MM.1S (cell line): ENCODE measurements around the gene ZNF776.

Experiments
- CTCF ChIP-seq: fragments of 300-600 bp; sonication (generic); IDR thresholded peaks from 2 replicates; pipeline ENCODE4 v1.5.1; 2016; ENCODE audit warnings: antibody characterized with exemption, low read length, mixed read lengths
- EZH2 ChIP-seq: fragments of 300-600 bp; sonication (generic); optimal IDR thresholded peaks from 2 replicates; pipeline ENCODE3; 2017; ENCODE audit warnings: low read depth, mild to moderate bottlenecking, antibody characterized with exemption, low read length, mixed read lengths
- EZH2phosphoT487 ChIP-seq: fragments of 300-600 bp; sonication (generic); IDR thresholded peaks from 2 replicates; pipeline ENCODE4 v1.6.1; 2018; ENCODE audit warnings: antibody characterized with exemption, low read length

- TF ChIP-seq CTCF (no peak), EZH2 (no peak), EZH2phosphoT487 (no peak)
Measured at GRCh38 chr19:57755031-57755430, 8.4 kb downstream of the ZNF776 start.
